K562 (cell line): Measurements from ENCODE around the gene VDR. TPM values are rescaled to one million over a fixed set of nuclear protein-coding genes. Genes with fewer than 3 reads are reported as not detected.

ENCODE experiments used
- ATAC-seq: fragments of 200-7000 bp; cut with Tn5 transposase; 3 replicates; pipeline ENCODE4 v1.9.1; 2020; ENCODE audit warnings: moderate library complexity
- BruUV-seq: library from RNA; stranded (reverse); fragments of 400-500 nt; replicated peaks from 2 replicates; lab custom pipeline; 2021; lab: Mats Ljungman, UMichigan
- CTCF ChIA-PET: fragments of 300-600 bp; formaldehyde crosslinking; extraction: SDS; loops from one replicate; lab custom pipeline; 2021; ENCODE audit warnings: low intra/inter-chr PET ratio; lab: Yijun Ruan, JAX
- POLR2A ChIA-PET: fragments of 300-600, 350-650 bp; sonication (Branson Sonifier 250); formaldehyde crosslinking; extraction: SDS; loops from one replicate; lab custom pipeline; 2021; ENCODE audit warnings: antibody characterized with exemption, inconsistent platforms; lab: Yijun Ruan, JAX
- DNase-seq, 4 experiments: peaks; one replicate each; pipeline versions ENCODE4 v3.0.0 to v3.0.0-alpha.2; 2011 to 2018; ENCODE audit warnings: low spot score in 3 of 4, mixed read lengths in 3 of 4; ENCODE audit errors: extremely low read depth in 1 of 4
- FAIRE-seq: peaks from 2 replicates; lab custom pipeline; 2011; peaks lifted over from hg19 to GRCh38; lab: Jason Lieb, UNC
- H2AFZ ChIP-seq: 2 replicates; pipeline ENCODE4 v1.6.0; 2011; ENCODE audit warnings: low read depth, low read length, control low read depth, inconsistent platforms
- H3K27ac ChIP-seq: fragments of 200-600 bp; 3 replicates; pipeline ENCODE4 v1.8.0; 2011; ENCODE audit warnings: low read depth, mild to moderate bottlenecking, control low read depth, inconsistent platforms, low read length, moderate library complexity, mixed read lengths; ENCODE audit errors: extremely low read depth
- H3K27me3 ChIP-seq, 2 experiments: fragments of 300-600 bp in 1 of 2; 2 replicates in 1 of 2; 3 replicates in 1 of 2; pipeline versions ENCODE4 v1.6.0 to v1.8.0; 2011; ENCODE audit warnings: inconsistent platforms in 2 of 2, low read length in 2 of 2, mild to moderate bottlenecking in 1 of 2, mixed read lengths in 1 of 2, moderate library complexity in 1 of 2; ENCODE audit not compliant: control insufficient read depth in 2 of 2, insufficient read depth in 2 of 2
- H3K36me3 ChIP-seq: fragments of 300-600 bp; 3 replicates; pipeline ENCODE4 v1.8.0; 2011; ENCODE audit warnings: mild to moderate bottlenecking, low read length, inconsistent platforms; ENCODE audit not compliant: control insufficient read depth, insufficient read depth
- H3K4me1 ChIP-seq, 2 experiments: fragments of 200-600 bp in 1 of 2; replicated peaks in 1 of 2; 2 replicates in 1 of 2; 3 replicates in 1 of 2; pipeline versions ENCODE4 v1.5.1 to v1.8.0; 2011; ENCODE audit warnings: inconsistent platforms in 2 of 2, low read length in 2 of 2, mild to moderate bottlenecking in 1 of 2, mixed read lengths in 1 of 2, moderate library complexity in 1 of 2; ENCODE audit not compliant: control insufficient read depth in 2 of 2, insufficient read depth in 2 of 2
- H3K4me2 ChIP-seq: 2 replicates; pipeline ENCODE4 v1.6.1; 2011; ENCODE audit warnings: low read length, control low read depth, inconsistent platforms, mixed read lengths; ENCODE audit not compliant: insufficient read depth
- H3K4me3 ChIP-seq: fragments of 200-600 bp; sonication (generic), shearing (Covaris generic); 2 replicates; pipeline ENCODE4 v1.5.1; 2016; ENCODE audit warnings: control low read depth, inconsistent platforms
- H3K79me2 ChIP-seq: fragments of 200-600 bp; 3 replicates; pipeline ENCODE4 v1.8.0; 2011; ENCODE audit warnings: low read length, inconsistent platforms; ENCODE audit not compliant: control insufficient read depth, insufficient read depth
- H3K9ac ChIP-seq, 2 experiments: 2 replicates each; pipeline versions ENCODE4 v1.6.0 to v1.6.1; 2011; ENCODE audit warnings: low read depth in 2 of 2, low read length in 2 of 2, control low read depth in 1 of 2, inconsistent platforms in 1 of 2, mild to moderate bottlenecking in 1 of 2, mixed read lengths in 1 of 2; ENCODE audit not compliant: insufficient read depth in 1 of 2
- H3K9me1 ChIP-seq: one replicate; pipeline ENCODE4 v1.6.0; 2011; ENCODE audit warnings: inconsistent platforms, mild to moderate bottlenecking, low read length, moderate library complexity; ENCODE audit not compliant: control insufficient read depth, insufficient read depth
- H3K9me3 ChIP-seq: replicated peaks from 2 replicates; pipeline ENCODE4 v1.5.1; 2011; ENCODE audit warnings: low read depth, low read length, inconsistent platforms; ENCODE audit not compliant: control insufficient read depth, insufficient read depth
- H4K20me1 ChIP-seq: replicated peaks from 2 replicates; pipeline ENCODE4 v1.6.1; 2011; ENCODE audit warnings: low read length, inconsistent platforms, mixed read lengths; ENCODE audit not compliant: control insufficient read depth, insufficient read depth
- CAMTA2 ChIP-seq: fragments of 250-450 bp; sonication (Bioruptor Pico); conservative IDR thresholded peaks from 2 replicates; pipeline ENCODE4 v1.5.1; 2022
- CTCF ChIP-seq, 3 experiments: IDR thresholded peaks in 2 of 3; conservative IDR thresholded peaks in 1 of 3; 2 replicates each; pipeline ENCODE4 v1.5.1; 2011 to 2012; ENCODE audit warnings: low read length in 3 of 3, mild to moderate bottlenecking in 3 of 3, control low read depth in 2 of 3, improper control_type of control experiment in 1 of 3, inconsistent platforms in 1 of 3, low read depth in 1 of 3, mixed read lengths in 1 of 3, moderate library complexity in 1 of 3; ENCODE audit not compliant: insufficient read depth in 2 of 3
- EWSR1 ChIP-seq: fragments of 450-650 bp; IDR thresholded peaks from 2 replicates; pipeline ENCODE4 v1.6.1; 2018; ENCODE audit warnings: borderline replicate concordance, mild to moderate bottlenecking, low read depth, moderate library complexity; ENCODE audit not compliant: partially characterized antibody
- EZH2 ChIP-seq: IDR thresholded peaks from 2 replicates; pipeline ENCODE4 v1.6.1; 2012; ENCODE audit warnings: low read depth, mild to moderate bottlenecking, inconsistent platforms, low read length, borderline replicate concordance
- SPI1 ChIP-seq: IDR thresholded peaks from 2 replicates; pipeline ENCODE4 v1.6.1; 2011; ENCODE audit warnings: low read depth, low read length, control low read depth, borderline replicate concordance
- ZNF12 ChIP-seq: sonication (generic); formaldehyde crosslinking; IDR thresholded peaks from 2 replicates; pipeline ENCODE4 v1.4.0; 2020; ENCODE audit warnings: mild to moderate bottlenecking, missing genetic modification reagents
- WGBS: fragments of 100-300 bp; shearing (Covaris generic); methylation state at CpG from one replicate; pipeline ENCODE4 v1.1.6; 2016; ENCODE audit warnings: low coverage, mixed read lengths; ENCODE audit not compliant: insufficient coverage; ENCODE audit errors: missing lambda C conversion rate; 5-methylcytosine and 5-hydroxymethylcytosine counted together
- in situ Hi-C: fragments of 300-500 bp; cut with MboI; formaldehyde crosslinking; loops from 4 replicates; pipeline ENCODE4 v1.15.0; 2018; ENCODE audit warnings: inconsistent platforms, mixed read lengths
- intact Hi-C: fragments of 100-400 bp; cut with micrococcal nuclease; formaldehyde crosslinking; loops from 2 replicates; pipeline ENCODE4 v1.14.2; 2022
- polyA plus RNA-seq, 8 experiments: library from polyadenylated mRNA; depleted of rRNA in 4 of 8; stranded (reverse) in 5 of 8; unstranded in 3 of 8; fragments of >200 nt; fragmentation: Nextera tagmentation in 2 of 8; fragmentation: Illumina TruSeq in 1 of 8; extraction: Ambion mirVana in 2 of 8; extraction: Trizol in 1 of 8; gene quantifications; 2 replicates each; pipeline versions ENCODE4 v1.2.1 to v1.2.3, GENCODE V29; 2011 to 2014; ENCODE audit warnings: inconsistent platforms in 1 of 8, missing spikeins in 1 of 8
- total RNA-seq, 7 experiments: library from RNA; depleted of rRNA in 6 of 7; stranded (reverse); fragments of >200 nt in 6 of 7; fragmentation: Illumina TruSeq in 2 of 7; extraction: Trizol in 2 of 7; gene quantifications; 2 replicates each; pipeline versions ENCODE4 v1.2.1 to v1.2.3, GENCODE V29; 2011 to 2021; ENCODE audit warnings: low replicate concordance in 1 of 7

Gene VDR
- total and polyA plus RNA-seq, 9 of the 15 experiments (the other 6 are each of a cell fraction or from before 2014, with no cell fraction given): 0.61 to 4.8 (median 2.0) TPM

- H3K4me2 ChIP-seq: no peak overlapping the region
Measured at GRCh38 chr12:47900131-47901062, 4.4 kb downstream of the VDR start.

More at GRCh38 chr12:47900131-47901062, 4.4 kb downstream of the VDR start:
- POLR2A ChIA-PET: interaction anchor here (0.6 to 1.2 kb wide), 2 partner anchors 9 to 92 kb away, joined by 3 to 4 read pairs; no protein-coding TSS in a partner anchor
- Histone ChIP-seq H2AFZ (no peak overlapping the region), H4K20me1 (peaks cover 7% of the 10 kb centered on the region; the same call in 1 of the 2 replicates), H3K79me2 (no peaks in the 10 kb centered on the region), H3K9ac (no peak overlapping the region), H3K9me1 (no peaks in the 10 kb centered on the region), H3K9me3 (no peaks in the 10 kb centered on the region), H3K36me3 (no peaks in the 10 kb centered on the region), H3K4me1 (peaks cover 17 to 25% of the 10 kb centered on the region in 2 experiments), H3K4me3 (no peak overlapping the region), H3K27ac (no peak overlapping the region), H3K27me3 (peaks cover 4 to 21% of the 10 kb centered on the region in 2 experiments; a peak in 4 of 5 replicates)
- CTCF ChIA-PET: interaction anchor here (0.7 to 1.1 kb wide), 2 partner anchors 49 to 130 kb away, joined by 4 to 7 read pairs; no protein-coding TSS in a partner anchor
- TF ChIP-seq SPI1 (peak; percentile 24; the same call in 1 of the 2 replicates), EWSR1 (no peak), ZNF12 (no peak), CAMTA2 (CRISPR knock-in tag) (no peak), EZH2 (no peak), CTCF (IDR thresholded peaks at IDR 0.05 in 2 of 3, conservative IDR thresholded peaks at IDR 0.05 in 1 of 3; ENCODE audit: insufficient read depth in 2 of 3, low read depth in 1 of 3, low read length in 3 of 3) (0 out of 6 replicates have a peak, but pooled peaks have one; percentile 6 to 19 (median 10))
- DNase-seq (no peak), ATAC-seq (no peak), FAIRE-seq (no peak)
- in situ Hi-C loops: no loop called here
- intact Hi-C loops: no loop called here
- 31% methylated on average over 8 of the region's 8 CpGs for WGBS
- no TSS peak for BruUV-seq
